ENCODE data around the gene LSAMP.
"Not testable (repeated sequence)": the region's sequence is repeated elsewhere in the genome, so short reads cannot be mapped to it uniquely, and the experiment has no call there.

LSAMP gene

GRCh38 chr3:116226266-116226665 is 219.0 kb downstream of the LSAMP start:
- H3K4me1 ChIP-seq (ENCODE audit: insufficient read depth, low read length, poor library complexity, severe bottlenecking), result no peaks in the 10 kb centered on the region

GRCh38 chr3:116216761-116217160 is 228.5 kb downstream of the LSAMP start:
- TF ChIP-seq EZH2phosphoT487 (IDR thresholded peaks at IDR 0.05; ENCODE audit: borderline replicate concordance) (no peak), CTCF (conservative IDR thresholded peaks at IDR 0.05; ENCODE audit: low read length) (no peak)
- no peaks in the 10 kb centered on the region for H3K9me3 ChIP-seq (ENCODE audit: insufficient read depth, low read depth, low read length)
- H3F3A ChIP-seq (ENCODE audit: low read depth), result no peaks in the 10 kb centered on the region
- no peaks in the 10 kb centered on the region for H3K4me1 ChIP-seq (ENCODE audit: insufficient read depth, low read length, poor library complexity, severe bottlenecking)
- no peaks in the 10 kb centered on the region for H4K20me1 ChIP-seq (ENCODE audit: insufficient read depth, low read length, poor library complexity, severe bottlenecking)
- H3K79me2 ChIP-seq (ENCODE audit: insufficient read depth, low read length), result no peaks in the 10 kb centered on the region
- H3K4me2 ChIP-seq (ENCODE audit: low read depth, low read length, poor library complexity, severe bottlenecking), result no peak overlapping the region
- no peaks in the 10 kb centered on the region for H3K36me3 ChIP-seq (ENCODE audit: insufficient read depth, low read length)
- H3K9me2 ChIP-seq (replicated peaks; ENCODE audit: low read depth, low read length), result no peaks in the 10 kb centered on the region
- H3K4me3 ChIP-seq (ENCODE audit: low read length, poor library complexity, severe bottlenecking), result no peak overlapping the region
- H2AFZ ChIP-seq (ENCODE audit: low read length), result no peak overlapping the region
- H3K27me3 ChIP-seq (ENCODE audit: insufficient read depth, low read length, poor library complexity, severe bottlenecking), result no peaks in the 10 kb centered on the region
- no peak overlapping the region for H3K9ac ChIP-seq (ENCODE audit: low read depth, low read length, poor library complexity, severe bottlenecking)

More at GRCh38 chr3:116226266-116226665, 219.0 kb downstream of the LSAMP start:
- Histone ChIP-seq H3K4me2 (ENCODE audit: low read depth, low read length, poor library complexity, severe bottlenecking) (no peak overlapping the region), H3K27me3 (ENCODE audit: insufficient read depth, low read length, poor library complexity, severe bottlenecking) (no peaks in the 10 kb centered on the region), H3K9me3 (ENCODE audit: insufficient read depth, low read depth, low read length) (no peaks in the 10 kb centered on the region), H3K9me2 (replicated peaks; ENCODE audit: low read depth, low read length) (no peaks in the 10 kb centered on the region), H3K79me2 (ENCODE audit: insufficient read depth, low read length) (no peaks in the 10 kb centered on the region), H3F3A (ENCODE audit: low read depth) (no peaks in the 10 kb centered on the region), H3K9ac (ENCODE audit: low read depth, low read length, poor library complexity, severe bottlenecking) (no peak overlapping the region), H2AFZ (ENCODE audit: low read length) (no peak overlapping the region), H4K20me1 (ENCODE audit: insufficient read depth, low read length, poor library complexity, severe bottlenecking) (no peaks in the 10 kb centered on the region), H3K36me3 (ENCODE audit: insufficient read depth, low read length) (no peaks in the 10 kb centered on the region), H3K4me3 (ENCODE audit: low read length, poor library complexity, severe bottlenecking) (no peak overlapping the region)
- TF ChIP-seq EZH2phosphoT487 (IDR thresholded peaks at IDR 0.05; ENCODE audit: borderline replicate concordance) (no peak), CTCF (conservative IDR thresholded peaks at IDR 0.05; ENCODE audit: low read length) (no peak)

GRCh38 chr3:116211901-116212300 is 233.4 kb downstream of the LSAMP start:
- H3K4me3 ChIP-seq (ENCODE audit: low read length, poor library complexity, severe bottlenecking), result no peak overlapping the region
- H2AFZ ChIP-seq (ENCODE audit: low read length), result no peak overlapping the region
- H3K9me2 ChIP-seq (replicated peaks; ENCODE audit: low read depth, low read length), result no peaks in the 10 kb centered on the region
- H3K9me3 ChIP-seq (ENCODE audit: insufficient read depth, low read depth, low read length), result no peaks in the 10 kb centered on the region
- no peaks in the 10 kb centered on the region for H3F3A ChIP-seq (ENCODE audit: low read depth)
- no peak overlapping the region for H3K4me2 ChIP-seq (ENCODE audit: low read depth, low read length, poor library complexity, severe bottlenecking)
- TF ChIP-seq CTCF (conservative IDR thresholded peaks at IDR 0.05; ENCODE audit: low read length), result no peak
- no peak for TF ChIP-seq EZH2phosphoT487 (IDR thresholded peaks at IDR 0.05; ENCODE audit: borderline replicate concordance)
- H3K36me3 ChIP-seq (ENCODE audit: insufficient read depth, low read length), result no peaks in the 10 kb centered on the region
- no peaks in the 10 kb centered on the region for H3K79me2 ChIP-seq (ENCODE audit: insufficient read depth, low read length)
- no peaks in the 10 kb centered on the region for H4K20me1 ChIP-seq (ENCODE audit: insufficient read depth, low read length, poor library complexity, severe bottlenecking)
- H3K4me1 ChIP-seq (ENCODE audit: insufficient read depth, low read length, poor library complexity, severe bottlenecking), result no peaks in the 10 kb centered on the region
- no peaks in the 10 kb centered on the region for H3K27me3 ChIP-seq (ENCODE audit: insufficient read depth, low read length, poor library complexity, severe bottlenecking)
- no peak overlapping the region for H3K9ac ChIP-seq (ENCODE audit: low read depth, low read length, poor library complexity, severe bottlenecking)

GRCh38 chr3:116208830-116209229 is 236.5 kb downstream of the LSAMP start:
- H2AFZ ChIP-seq (ENCODE audit: low read length); H3K36me3 ChIP-seq (ENCODE audit: insufficient read depth, low read length); H3K9me3 ChIP-seq (ENCODE audit: insufficient read depth, low read depth, low read length); H3K9ac ChIP-seq (ENCODE audit: low read depth, low read length, poor library complexity, severe bottlenecking); H3K79me2 ChIP-seq (ENCODE audit: insufficient read depth, low read length); H3K27me3 ChIP-seq (ENCODE audit: insufficient read depth, low read length, poor library complexity, severe bottlenecking); H3K9me2 ChIP-seq (replicated peaks; ENCODE audit: low read depth, low read length); H4K20me1 ChIP-seq (ENCODE audit: insufficient read depth, low read length, poor library complexity, severe bottlenecking); H3K4me2 ChIP-seq (ENCODE audit: low read depth, low read length, poor library complexity, severe bottlenecking); H3K4me3 ChIP-seq (ENCODE audit: low read length, poor library complexity, severe bottlenecking); H3K4me1 ChIP-seq (ENCODE audit: insufficient read depth, low read length, poor library complexity, severe bottlenecking); H3F3A ChIP-seq (ENCODE audit: low read depth): not testable (repeated sequence)
